ENCODE results near the gene SBDS.
"Not testable (repeated sequence)": the region's sequence is repeated elsewhere in the genome, so short reads cannot be mapped to it uniquely, and the experiment has no call there.

Gene SBDS

DNA sequence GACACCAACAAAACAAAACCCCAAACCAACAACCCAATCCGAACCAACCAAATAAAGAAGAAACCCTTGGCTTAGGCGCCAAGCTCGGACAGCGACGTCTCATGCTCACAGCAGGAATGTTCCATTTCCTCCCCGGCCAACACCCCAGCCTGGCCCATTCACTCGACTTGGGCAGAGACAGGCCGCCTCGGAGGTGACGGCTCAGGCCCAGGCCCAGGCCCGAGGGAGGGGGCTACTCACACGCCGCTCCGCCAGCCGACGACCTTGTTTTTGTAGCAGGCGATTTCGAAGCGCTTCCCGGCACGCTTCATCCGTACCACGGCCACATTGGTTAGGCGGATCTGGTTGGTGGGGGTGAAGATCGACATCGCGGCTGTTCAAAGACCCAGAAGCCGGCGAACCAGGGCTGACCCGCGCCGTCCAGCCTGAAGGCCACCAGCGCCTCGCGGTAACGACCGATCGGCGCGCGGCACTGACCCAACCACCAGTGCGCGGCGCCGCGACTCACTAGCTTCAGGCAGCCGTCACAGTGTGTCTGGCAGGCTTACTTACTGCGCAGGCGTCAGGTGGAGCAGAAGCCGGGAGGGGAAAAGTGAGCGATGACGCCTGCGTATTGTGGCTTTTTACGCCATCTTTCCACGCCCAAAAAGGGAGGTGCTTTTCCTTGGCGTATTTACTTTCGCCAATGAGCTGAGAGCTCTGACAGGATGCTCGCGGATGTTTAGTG, at the start of gene SBDS:
Gene SBDS (minus strand): TSS at position 537 of the 727 bp plus-strand sequence. CDS start 169 bp downstream, at position 368.
- DNase-seq, result peak; percentile 98

DNA sequence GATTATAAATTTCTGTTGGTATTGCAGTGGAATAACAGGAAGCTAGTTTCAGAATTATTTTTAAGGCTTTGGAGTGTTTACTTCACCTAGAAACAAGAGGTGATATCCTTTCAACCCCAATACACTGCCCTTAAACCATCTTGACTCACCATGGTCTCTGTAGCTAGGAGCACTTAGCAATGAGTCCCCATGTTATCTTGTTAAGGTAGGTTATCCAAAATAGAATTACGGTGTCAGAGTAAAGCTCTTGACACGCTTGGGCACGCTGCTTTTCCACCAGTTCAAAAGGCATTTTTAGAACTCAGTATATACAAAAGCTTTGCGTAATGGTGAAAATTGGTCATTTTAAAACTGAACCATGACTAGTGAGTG, 48.2 kb upstream of the SBDS start:
- not testable (repeated sequence) for DNase-seq

DNA sequence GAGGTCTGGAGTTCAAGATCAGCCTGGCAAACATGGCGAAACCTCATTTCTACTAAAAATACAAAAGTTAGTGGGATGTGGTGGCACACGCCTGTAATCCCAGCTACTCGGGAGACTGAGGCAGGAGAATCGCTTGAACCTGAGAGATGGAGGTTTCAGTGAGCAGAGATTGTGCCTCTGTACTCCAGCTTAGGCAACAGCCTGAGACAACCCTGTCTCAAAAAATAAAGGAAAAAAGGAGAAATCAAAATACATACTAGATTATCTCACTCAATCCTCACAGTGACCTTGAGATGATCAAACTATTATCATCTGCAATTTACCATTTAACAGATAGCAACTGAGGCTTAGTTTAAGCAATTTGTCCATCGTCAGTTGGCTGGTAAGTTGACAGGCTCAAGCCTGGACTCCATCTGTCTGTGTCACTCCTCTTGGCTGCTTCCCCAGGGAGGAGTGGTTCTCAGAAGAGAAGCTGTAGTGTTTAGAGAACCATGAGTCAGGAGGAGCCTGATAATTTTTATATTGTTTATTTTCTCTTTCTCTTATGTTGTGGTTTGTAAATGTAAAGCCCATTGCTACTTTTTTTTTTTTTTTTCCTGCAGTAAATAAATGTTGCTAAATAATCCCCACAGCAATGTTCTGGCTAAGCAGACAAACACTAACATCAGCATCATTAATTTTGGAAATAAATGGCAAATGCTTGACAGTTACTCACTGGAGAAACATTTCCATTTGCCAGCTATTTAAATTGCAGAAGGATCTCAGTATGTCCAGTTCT, 47.6 kb upstream of the SBDS start:
- DNase-seq, result not testable (repeated sequence)

DNA sequence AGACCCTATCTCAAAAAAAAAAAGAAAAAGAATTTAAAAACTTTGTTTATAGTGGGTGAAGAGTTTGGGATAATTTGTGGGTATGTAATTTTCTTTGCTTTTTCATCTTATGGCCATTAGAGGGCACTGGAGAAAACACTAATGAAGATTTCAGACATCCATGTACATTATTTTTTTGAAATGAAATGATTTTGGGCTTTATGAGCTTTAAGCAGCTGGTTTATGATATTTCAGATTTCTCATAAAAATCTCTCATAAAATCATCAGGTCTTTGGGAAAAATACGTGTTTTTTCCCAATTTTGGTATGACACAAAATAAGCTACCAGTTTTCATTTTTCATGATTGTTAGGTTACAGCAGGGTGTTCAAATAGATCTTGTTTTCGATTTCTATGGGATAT, 45.4 kb upstream of the SBDS start:
- DNase-seq, result not testable (repeated sequence)

DNA sequence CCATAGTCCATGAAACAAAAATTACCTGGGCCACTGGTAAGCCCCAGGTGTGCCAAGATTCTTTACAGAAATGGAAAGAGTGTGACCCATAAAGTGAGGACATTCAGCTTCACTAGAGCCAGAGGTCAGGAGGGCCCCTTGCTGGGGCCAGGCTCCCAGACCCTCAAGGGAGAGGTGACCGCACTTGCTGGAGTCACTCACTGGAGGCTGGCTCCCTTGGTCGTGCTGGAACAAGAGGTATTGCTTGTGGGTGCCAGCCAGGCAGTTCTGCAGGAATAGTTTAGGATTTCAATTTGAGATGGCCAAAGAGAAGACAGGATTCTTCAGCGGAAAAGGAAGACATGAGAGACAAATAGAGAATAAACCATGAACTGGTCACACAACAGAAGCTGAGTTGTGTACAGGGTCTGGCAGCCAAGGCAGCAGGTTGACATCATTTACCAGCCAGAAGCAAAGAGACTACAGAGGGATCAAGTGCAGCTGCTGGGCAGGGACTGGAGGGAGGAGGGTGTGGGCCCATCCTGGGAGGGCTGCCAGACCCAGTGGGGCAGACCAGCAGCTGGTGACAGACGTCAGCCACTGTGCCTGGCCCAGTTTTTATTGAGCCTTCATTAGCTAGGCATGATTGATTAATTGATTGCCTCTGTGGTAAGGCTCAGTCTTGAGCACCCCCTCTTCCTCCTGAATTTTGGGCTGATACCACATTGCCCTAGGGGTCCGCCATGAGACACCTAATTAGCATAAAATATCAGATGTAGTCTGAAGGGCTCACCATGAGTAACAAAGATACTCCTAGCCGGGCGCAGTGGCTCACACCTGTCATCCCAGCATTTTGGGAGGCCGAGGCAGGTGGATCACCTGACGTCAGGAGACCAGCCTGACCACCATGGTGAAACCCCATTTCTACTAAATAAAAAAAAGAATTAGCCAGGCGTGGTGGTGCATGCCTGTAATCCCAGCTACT, 41.3 kb upstream of the SBDS start:
- not testable (repeated sequence) for DNase-seq

DNA sequence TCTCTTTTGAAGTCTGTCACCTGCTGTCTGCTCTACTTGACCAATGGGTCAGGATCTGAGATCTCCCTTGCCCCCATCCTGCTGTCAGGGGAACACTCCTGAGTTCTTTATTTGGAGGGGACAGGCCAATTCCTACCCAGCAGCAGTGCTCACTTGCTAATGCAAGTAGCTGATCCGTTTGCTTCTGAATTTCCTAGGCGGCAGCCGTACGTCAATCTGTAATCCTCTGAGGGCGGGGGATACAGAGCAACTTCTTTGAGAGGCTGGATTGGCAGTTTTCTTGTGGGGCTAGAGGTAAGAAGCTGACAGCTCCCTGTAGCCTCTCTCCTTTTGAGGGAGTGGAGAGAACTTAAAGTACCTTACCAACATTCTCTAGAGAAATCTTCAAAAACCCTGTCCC, 37.9 kb upstream of the SBDS start:
- no peak for DNase-seq

DNA sequence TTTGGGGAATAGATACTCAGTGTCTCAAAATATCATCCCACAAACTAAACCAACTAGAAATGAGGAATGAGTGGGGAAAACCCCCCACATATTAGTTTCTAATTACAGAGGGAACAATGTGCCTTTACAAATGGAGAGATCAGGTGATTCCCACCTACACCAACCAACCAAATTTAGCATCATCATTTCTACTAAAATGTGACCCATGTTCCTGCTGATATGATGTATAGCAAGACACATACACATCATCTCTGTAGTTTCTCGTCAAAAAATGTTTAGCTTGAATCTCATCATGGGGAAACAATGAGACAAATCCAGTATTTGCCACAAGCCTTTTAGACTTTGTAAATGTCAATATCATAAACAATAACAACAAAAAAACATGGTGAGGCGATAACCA, 36.3 kb upstream of the SBDS start:
- DNase-seq, result not testable (repeated sequence)

DNA sequence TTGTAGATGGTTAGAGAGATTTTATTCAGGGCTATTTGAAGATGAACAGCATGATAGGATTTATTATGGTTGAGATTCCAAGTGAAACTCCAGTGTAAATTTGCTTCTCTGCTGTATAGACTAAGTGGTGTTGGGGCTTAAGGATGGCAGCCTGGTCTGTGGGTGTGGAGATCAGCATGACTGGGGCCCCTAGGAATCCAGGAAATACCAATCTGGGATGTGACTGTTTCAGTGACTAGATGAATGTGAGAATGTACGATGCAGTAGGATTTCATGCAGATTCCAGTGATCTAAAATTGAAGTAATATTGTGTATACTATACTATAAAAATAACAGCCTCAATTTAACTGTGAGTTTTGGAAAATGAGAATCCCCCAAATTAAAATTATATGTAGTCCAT, 30.1 kb upstream of the SBDS start:
- DNase-seq, result not testable (repeated sequence)

DNA sequence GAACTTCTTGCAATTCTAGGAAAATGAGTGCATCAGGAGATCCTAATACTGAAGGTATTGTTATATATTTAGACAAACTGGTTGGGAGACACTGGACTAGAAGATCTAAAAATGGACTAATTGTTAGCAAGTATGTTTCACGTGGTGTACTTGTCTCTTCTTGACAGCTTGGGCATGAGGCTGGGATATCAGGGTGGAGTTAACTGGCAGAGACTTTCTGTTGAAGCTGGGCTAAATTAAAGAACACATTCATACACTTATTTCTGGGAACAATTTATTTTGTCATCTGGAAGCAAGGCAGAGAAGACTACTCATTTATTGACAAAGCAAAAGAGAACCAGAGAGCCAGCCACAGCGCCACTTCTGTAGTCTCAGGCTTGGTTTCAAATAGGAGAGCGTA, 27.1 kb upstream of the SBDS start:
- DNase-seq, result no peak

DNA sequence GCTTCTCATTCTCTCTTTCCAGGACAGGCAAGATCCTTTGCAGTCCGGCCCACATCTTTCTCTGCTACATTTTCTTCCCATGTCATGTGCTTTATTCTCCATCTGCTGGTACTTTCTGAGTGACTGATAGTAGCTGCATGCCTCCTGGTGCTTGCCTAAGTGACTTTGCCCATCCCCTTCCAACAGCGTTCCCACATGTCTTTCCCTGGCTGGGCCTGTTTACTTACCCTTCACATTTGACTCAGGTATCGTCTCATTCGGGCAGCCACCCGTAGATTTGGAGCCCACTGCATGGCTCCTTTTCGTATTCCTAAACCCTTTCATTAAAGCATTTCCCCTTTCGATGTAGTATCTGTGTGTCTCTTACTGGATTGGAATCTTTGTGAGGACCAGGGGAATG, 25.9 kb upstream of the SBDS start:
- DNase-seq, result no peak

DNA sequence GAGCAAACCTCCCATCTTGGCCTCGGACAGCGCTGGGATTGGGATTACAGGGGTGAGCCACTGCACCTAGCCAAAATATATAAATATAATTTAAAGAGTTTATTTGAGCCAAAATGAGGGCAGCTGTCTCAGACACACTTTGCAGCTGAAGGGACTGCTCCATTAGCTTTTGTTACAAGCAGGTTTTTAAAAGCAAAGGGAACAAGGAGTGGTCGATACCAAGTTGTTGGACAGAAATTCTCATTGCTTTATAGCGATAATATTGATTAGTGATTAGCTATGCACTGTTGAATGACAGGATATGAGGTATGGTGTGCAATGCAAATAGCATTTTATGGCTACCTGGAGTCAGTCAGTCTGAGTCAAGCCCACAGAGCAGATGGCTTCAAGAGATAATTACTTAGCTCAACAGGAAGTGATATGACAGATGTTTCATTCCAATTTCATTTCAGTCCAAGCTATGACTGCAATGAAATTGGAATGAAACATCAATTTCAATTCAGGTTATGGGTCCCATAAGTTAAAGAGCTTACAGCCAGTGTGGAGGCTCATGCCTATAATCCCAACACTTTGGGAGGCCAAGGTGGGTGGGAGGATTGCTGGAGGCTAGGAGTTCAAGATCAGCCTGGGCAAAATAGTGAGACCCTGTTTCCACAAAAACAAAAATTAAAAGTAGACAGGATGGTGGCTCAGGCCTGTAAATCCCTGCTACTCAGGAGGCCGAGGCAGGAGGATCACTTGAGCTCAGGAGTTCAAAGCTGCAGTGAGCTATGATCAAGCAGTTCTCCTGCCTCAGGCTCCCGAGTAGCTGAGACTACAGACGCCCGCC, 24.4 kb upstream of the SBDS start:
- DNase-seq, result no peak

DNA sequence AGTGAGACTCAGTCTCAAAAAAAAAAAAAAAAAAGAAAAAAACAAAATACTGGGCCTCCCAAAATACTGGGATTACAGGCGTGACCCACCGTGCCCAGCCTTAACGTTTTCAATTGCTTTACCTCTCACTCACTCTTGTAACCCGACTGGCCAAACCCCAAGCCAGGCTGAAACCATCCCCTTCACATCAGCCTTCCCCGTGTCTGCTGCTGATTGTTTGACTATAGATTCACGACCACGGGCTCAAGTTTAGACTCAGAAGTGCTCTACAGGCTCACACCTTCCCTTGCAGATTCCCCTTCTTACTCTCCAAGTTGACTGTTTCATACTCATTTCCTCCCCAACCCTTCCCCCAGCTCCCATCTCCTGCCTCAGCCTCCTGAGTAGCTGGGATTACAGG, 23.6 kb upstream of the SBDS start:
- no peak for DNase-seq

DNA sequence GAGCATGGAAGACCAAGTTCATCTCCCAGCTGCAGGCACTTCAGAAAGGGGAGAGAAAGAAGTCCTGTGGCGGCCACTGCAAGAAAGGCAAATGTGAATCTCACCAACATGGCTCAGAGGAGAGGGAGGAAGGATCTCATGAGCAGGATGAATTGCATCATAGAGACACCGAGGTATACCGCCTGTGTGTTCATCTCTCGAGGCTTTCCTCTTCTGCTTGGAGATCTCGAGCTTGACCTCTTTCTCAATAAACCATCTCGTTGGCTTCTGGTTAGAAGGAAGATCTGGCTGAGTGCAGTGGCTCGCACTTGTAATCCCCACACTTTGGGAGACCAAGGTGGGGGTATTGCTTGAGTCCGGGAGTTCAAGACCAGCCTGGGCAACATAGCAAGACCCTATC, 22.6 kb upstream of the SBDS start:
- not testable (repeated sequence) for DNase-seq

DNA sequence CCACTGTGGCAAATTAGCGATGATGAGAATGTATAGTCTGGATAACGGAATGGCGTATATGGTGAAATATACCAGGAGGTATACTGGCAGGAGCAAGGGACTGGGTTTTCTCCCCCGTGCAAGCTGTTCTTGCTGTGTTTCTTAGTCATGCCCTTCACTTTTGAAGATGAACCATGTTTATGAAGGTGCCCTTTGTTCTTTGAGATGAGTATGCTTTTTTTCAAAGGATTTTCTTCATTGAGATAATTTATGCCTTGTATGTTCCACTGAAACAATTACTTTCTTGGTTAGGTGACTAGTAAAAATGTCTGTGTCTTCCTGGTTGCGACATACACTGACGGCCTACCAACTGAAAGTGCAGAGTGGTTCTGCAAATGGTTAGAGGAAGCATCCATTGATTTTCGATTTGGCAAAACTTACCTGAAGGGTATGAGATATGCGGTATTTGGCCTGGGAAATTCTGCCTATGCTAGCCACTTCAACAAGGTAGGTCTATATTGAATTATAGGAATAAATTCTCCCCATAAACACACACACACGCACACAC, 18.8 kb upstream of the SBDS start:
- DNase-seq, result not testable (repeated sequence)

DNA sequence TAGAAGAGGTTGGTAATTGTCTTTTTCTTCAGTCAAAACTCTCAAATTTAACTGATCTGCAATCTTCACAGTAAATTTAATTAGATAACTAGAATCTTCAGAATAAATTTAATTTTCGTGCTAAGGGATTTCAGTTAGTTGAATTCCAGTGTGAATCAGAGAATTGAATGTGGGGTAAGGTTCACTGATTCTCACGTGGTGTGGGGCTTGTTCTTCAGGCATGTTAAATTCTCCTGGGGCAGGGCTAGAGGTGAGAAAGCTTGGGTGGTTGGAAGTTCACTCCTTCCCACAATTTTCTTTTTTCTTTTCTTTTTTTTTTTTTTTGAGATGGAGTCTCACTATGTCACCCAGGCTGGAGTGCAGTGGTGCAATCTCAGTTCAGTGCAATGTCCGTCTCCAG, 14.3 kb upstream of the SBDS start:
- not testable (repeated sequence) for DNase-seq

DNA sequence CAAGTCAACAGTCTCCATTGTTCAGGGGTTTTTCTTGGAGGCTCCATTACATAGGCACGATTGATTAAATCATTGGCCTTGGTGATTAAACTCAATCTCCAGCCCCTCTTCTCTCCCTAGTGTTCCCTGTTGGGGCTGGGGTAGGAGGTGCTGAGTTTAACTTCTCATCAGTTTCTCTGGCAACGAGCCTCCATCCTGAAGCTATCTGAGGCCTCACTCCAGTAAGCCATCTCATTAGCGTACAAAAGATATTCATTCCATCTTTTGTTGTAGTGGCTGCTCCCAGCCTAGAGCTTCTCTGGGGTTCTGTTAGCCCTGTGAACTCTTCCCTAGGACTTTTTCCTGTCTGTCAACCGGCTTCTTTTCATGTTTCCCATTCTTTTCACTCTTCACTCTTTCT, 12.9 kb upstream of the SBDS start:
- no peak for DNase-seq

DNA sequence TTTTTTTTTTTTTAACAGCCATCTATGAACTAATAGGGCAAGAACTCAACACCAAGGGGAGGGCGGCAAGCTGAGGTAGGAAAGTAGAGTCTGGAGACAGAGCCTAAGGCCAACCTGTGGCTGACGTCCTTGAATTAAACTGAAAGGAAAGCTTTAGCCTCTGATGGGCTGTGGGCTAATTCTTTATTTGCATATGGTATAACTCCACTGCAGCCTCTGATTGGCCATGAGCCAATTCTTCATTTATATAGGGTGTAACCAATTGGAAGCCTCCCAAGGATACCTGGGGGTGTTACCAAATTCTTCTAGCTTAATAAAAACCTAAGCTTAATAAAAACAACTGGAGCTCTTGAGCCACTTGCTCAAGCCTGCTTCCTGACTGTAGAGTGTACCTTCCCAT, 11.6 kb upstream of the SBDS start:
- DNase-seq, result no peak

DNA sequence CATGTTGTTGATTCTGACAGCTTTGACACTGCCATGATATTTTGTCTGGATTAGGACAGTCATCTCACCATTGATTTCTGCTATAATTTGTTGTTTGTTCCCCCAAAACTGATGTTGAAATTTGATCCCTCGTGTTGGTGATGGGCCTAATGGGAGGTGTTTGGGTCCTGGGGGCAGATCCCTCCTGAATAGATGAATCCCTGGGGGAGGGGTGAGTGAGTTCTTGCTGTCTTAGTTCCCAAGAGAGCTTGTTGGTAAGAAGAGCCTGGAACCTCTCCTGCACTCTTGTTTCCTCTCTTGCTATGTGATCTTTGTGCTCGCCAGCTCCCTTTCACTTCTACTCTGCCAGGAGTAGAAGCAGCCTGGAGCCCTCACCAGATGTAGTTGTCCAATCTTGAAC, 8.8 kb upstream of the SBDS start:
- not testable (repeated sequence) for DNase-seq

DNA sequence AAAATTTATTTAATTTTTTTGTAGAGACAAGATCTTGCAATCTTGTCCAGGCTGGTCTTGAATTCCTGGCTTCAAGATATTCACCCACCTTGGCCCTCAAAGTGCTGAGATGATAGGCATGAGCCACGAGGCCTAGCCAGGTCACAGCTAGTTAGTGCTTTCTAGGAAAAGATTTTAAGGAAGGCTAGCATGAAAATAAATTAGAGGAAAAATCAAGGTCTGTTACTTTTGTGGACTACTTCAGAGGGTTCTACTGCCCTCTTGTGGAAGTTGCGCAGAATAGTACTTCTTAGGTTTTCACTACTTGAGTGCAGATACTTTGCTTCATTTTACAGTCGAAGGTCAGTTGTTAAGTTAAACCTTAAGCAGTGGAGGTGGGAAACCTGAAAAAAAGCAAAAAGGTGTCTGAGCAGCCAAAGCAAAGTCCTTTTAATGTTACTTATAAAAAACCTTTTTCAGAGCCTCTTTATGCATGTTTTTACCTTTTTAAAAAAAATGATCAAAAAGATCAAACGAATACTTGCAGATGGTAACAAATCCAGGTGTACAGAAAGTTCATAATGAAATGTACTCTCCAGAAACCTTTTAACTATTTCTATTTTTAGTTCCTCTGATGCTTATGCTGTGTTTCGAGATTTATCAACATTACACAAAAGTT, 5.3 kb upstream of the SBDS start:
- not testable (repeated sequence) for DNase-seq

DNA sequence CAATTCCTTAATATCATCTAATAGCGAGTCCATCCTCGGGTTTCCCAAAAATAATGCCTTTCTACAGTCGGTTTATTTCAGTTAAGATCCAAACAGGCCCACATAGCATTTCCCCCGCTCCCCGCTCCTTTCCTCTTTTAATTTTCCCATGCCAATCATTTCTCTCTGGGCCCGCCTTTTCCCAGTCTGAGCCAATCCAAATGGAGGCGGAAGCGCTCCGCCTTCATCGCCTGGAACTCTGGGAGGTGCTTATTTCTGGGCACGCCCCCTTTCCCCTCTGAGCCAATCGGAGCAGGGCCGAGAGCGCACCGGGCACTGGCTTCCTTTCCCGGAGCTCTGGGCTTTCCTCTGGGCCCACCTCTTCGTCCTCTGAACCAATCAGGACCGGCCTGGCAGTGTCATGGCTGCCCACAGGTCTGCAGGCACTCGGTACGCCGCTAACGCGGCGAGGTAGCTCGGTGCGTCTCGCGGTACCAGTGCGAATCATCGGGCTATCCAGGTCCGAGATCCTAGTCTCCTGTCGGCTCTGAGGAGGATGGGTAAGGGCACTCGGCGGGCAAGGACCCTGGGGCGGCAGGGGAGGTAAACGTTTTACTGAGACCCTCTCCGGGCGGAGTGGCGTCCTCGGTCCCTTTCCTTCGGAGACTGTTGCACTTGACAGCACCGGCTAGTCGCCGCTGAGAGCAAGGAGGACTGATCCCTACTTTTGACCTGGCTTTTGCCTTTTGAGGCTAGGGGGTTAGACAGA, 1.2 kb upstream of the SBDS start, which contains the start of gene TYW1:
Gene TYW1 (plus strand): TSS at position 390 of the 748 bp plus-strand sequence. CDS start 146 bp downstream, at position 536.
- DNase-seq, result peak; percentile 98

DNA sequence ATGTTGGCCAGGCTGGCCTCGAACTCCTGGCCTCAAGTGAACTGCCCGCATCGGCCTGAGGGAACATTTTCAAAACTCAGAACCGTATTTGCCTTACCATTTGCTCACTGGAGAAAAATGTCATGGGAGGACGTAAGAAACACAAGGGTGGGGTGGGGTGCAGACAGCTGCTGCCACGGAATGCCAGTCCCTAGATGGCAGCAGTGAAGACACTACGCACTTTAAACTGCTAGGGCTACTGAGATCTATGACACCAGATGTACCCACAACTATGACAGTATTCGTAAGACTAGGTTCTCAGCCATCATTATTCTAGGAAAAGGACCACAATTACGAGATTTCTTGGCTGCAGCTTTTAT, 716 bp downstream of the SBDS start:
- DNase-seq, result peak; percentile 81

All from CD4-positive, alpha-beta T cell treated with Interleukin-15 for 1 hour (primary cell).